HL-60 (cell line): ENCODE measurements around the gene MORC3.
"Not testable (repeated sequence)": the region's sequence is repeated elsewhere in the genome, so short reads cannot be mapped to it uniquely, and the experiment has no call there.

Experiments used
- DNase-seq, 2 experiments: peaks; one replicate each; pipeline ENCODE4 v3.0.0-alpha.2; 2010 to 2020; ENCODE audit warnings: low read depth in 1 of 2, low spot score in 1 of 2
- H3K27ac ChIP-seq: fragments of 250-450 bp; sonication (Bioruptor Pico); replicated peaks from 2 replicates; pipeline ENCODE4 v1.5.1; 2020; ENCODE audit warnings: mild to moderate bottlenecking, moderate library complexity
- H3K27me3 ChIP-seq: fragments of 250-450 bp; sonication (Bioruptor Pico); 2 replicates; pipeline ENCODE4 v1.5.1; 2021; ENCODE audit warnings: mild to moderate bottlenecking, moderate library complexity; ENCODE audit not compliant: insufficient read depth, poor library complexity, severe bottlenecking
- H3K4me3 ChIP-seq: replicated peaks from 2 replicates; pipeline ENCODE4 v1.5.1; 2011; ENCODE audit warnings: mild to moderate bottlenecking, control low read depth, low read length; ENCODE audit not compliant: insufficient read depth
- GABPA ChIP-seq: IDR thresholded peaks from 2 replicates; pipeline ENCODE4 v1.6.1; 2012; ENCODE audit warnings: low read depth
- POLR2AphosphoS5 ChIP-seq: IDR thresholded peaks from 2 replicates; pipeline ENCODE4 v1.6.1; 2012; ENCODE audit warnings: low read depth
- SPI1 ChIP-seq: IDR thresholded peaks from 2 replicates; pipeline ENCODE4 v1.6.1; 2012; ENCODE audit warnings: low read depth, mild to moderate bottlenecking, borderline replicate concordance
- TF ChIP-seq, protein P1 (sequence below): IDR thresholded peaks from 2 replicates; pipeline ENCODE4 v1.6.1; 2012; ENCODE audit warnings: low read depth; ENCODE audit not compliant: insufficient replicate concordance
- TF ChIP-seq, protein P2 (sequence below): IDR thresholded peaks from one replicate; pipeline ENCODE4 v1.5.1; 2011; ENCODE audit warnings: low read length, control low read depth, inconsistent platforms; ENCODE audit not compliant: insufficient read depth

The MORC3 gene

DNA sequence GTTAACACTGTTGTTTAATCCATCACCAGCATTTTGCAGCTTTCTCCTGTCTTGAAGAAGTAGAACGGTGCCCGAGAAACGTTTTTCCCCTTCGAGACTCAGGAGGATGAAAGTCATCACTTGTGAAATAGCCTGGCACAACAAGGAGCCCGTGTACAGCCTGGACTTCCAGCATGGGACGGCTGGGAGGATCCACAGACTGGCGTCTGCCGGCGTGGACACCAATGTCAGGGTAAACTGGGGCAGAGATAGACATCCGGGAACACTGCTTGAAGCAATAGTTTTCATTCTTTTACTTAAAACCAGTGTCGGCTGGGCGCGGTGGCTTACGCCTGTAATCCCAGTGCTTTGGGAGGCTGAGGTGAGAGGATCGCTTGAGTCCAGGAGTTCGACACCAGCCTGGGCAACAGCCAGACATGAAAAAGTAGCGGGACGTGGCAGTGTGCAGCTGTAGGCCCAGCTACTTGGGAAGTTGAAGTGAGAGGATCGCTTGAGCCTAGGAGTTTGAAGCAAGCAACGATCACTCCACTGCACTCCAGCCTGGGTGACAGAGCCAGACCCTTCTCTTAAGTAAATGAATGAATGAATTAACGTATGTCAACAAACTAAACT is 66.1 kb downstream of the MORC3 start:
- TF ChIP-seq GABPA (no peak), SPI1 (no peak), POLR2AphosphoS5 (no peak)
- TF ChIP-seq, protein P1, sequence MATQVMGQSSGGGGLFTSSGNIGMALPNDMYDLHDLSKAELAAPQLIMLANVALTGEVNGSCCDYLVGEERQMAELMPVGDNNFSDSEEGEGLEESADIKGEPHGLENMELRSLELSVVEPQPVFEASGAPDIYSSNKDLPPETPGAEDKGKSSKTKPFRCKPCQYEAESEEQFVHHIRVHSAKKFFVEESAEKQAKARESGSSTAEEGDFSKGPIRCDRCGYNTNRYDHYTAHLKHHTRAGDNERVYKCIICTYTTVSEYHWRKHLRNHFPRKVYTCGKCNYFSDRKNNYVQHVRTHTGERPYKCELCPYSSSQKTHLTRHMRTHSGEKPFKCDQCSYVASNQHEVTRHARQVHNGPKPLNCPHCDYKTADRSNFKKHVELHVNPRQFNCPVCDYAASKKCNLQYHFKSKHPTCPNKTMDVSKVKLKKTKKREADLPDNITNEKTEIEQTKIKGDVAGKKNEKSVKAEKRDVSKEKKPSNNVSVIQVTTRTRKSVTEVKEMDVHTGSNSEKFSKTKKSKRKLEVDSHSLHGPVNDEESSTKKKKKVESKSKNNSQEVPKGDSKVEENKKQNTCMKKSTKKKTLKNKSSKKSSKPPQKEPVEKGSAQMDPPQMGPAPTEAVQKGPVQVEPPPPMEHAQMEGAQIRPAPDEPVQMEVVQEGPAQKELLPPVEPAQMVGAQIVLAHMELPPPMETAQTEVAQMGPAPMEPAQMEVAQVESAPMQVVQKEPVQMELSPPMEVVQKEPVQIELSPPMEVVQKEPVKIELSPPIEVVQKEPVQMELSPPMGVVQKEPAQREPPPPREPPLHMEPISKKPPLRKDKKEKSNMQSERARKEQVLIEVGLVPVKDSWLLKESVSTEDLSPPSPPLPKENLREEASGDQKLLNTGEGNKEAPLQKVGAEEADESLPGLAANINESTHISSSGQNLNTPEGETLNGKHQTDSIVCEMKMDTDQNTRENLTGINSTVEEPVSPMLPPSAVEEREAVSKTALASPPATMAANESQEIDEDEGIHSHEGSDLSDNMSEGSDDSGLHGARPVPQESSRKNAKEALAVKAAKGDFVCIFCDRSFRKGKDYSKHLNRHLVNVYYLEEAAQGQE, result no peak
- TF ChIP-seq, protein P2, sequence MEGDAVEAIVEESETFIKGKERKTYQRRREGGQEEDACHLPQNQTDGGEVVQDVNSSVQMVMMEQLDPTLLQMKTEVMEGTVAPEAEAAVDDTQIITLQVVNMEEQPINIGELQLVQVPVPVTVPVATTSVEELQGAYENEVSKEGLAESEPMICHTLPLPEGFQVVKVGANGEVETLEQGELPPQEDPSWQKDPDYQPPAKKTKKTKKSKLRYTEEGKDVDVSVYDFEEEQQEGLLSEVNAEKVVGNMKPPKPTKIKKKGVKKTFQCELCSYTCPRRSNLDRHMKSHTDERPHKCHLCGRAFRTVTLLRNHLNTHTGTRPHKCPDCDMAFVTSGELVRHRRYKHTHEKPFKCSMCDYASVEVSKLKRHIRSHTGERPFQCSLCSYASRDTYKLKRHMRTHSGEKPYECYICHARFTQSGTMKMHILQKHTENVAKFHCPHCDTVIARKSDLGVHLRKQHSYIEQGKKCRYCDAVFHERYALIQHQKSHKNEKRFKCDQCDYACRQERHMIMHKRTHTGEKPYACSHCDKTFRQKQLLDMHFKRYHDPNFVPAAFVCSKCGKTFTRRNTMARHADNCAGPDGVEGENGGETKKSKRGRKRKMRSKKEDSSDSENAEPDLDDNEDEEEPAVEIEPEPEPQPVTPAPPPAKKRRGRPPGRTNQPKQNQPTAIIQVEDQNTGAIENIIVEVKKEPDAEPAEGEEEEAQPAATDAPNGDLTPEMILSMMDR, result no peak
- no peaks in the 10 kb centered on the region for H3K27me3 ChIP-seq
- DNase-seq, result no peak
- H3K4me3 ChIP-seq, result peak overlapping the region; percentile 73
- H3K27ac ChIP-seq, result peak overlapping the region; percentile 61

DNA sequence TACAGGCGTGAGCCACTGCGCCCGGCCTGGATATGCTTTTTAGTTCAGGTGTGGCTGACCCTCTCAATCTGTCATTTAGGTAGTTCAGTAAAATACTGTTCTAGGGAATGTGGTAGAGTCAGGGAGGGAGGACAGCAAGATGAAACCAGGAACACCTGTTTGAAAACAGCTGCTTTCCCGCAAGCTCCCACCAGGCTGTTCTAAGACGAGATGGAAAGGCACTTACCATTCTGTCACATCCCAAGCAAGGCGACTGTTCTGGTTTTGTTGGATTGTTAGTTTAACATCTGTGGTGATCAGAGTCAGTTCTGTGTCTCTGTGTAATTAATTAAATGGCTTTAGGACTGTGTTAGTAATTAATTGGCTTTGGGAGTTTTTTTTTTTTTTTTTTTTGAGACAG is 68.1 kb downstream of the MORC3 start:
- no peak for DNase-seq
- TF ChIP-seq, protein P1, result no peak
- TF ChIP-seq POLR2AphosphoS5 (no peak), SPI1 (no peak)
- H3K27me3 ChIP-seq, result no peaks in the 10 kb centered on the region
- no peak overlapping the region for H3K27ac ChIP-seq
- no peak overlapping the region for H3K4me3 ChIP-seq

DNA sequence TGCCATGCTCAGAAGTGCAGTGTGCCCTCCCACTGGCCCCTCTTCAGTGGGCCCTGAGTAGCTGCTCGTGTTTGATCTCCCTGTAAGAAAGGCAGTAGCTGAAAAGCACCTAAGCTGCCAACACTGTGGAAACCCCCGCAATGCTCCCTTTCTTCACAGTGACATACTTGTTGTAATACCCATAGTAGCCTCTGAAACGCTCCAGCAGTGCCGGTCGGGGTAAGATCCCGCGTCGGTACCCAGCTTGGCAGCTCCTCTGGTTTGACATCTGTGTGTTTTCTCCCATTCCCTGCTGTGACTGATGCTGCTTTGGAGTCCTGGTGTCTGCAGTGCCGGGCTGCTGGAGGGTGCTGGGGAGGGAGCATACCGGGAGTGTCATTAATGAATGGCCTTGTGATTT is 68.8 kb downstream of the MORC3 start:
- TF ChIP-seq, protein P2, result no peak
- TF ChIP-seq, protein P1, result no peak
- TF ChIP-seq SPI1, result no peak
- no peak for TF ChIP-seq GABPA
- TF ChIP-seq POLR2AphosphoS5, result no peak
- Histone ChIP-seq H3K27ac (no peak overlapping the region), H3K27me3 (no peaks in the 10 kb centered on the region), H3K4me3 (no peak overlapping the region)
- DNase-seq, result no peak

DNA sequence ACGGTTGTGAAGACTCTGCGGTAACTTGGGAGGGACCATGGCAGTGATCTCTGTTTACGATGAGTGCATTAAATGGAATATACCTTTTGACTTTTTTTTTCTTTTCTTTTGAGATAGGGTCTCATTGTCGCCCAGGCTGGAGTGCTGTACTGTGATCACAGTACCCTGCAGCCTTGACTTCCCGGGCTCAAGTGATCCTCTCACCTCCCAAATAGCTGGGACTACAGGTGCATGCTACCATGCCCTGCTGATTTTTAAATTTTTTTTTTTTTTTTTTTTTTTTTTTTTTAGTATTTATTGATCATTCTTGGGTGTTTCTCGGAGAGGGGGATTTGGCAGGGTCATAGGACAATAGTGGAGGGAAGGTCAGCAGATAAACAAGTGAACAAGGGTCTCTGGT is 71.7 kb downstream of the MORC3 start:
- H3K27ac ChIP-seq, H3K4me3 ChIP-seq, H3K27me3 ChIP-seq, DNase-seq: not testable (repeated sequence)
